ENCODE measurements around the gene KIF5A.
"Not testable (repeated sequence)": the region's sequence is repeated elsewhere in the genome, so short reads cannot be mapped to it uniquely, and the experiment has no call there.

- not testable (repeated sequence) for TF ChIP-seq POLR2A, CTCF (IDR thresholded peaks at IDR 0.05)
These were observed 35.6 kb upstream of the KIF5A start for GRCh38 chr12:57514246-57514645.

Measured in lower leg skin (tissue), 3 donors.